ENCODE measurements around the gene SETD2. TPM values are rescaled to one million over a fixed set of nuclear protein-coding genes. Genes with fewer than 3 reads are reported as not detected.

Gene SETD2
- total and polyA plus RNA-seq, 2 of the 8 experiments (the other 6 are each of a cell fraction or from before 2014, with no cell fraction given): 15.7 to 46.3 TPM

DNA sequence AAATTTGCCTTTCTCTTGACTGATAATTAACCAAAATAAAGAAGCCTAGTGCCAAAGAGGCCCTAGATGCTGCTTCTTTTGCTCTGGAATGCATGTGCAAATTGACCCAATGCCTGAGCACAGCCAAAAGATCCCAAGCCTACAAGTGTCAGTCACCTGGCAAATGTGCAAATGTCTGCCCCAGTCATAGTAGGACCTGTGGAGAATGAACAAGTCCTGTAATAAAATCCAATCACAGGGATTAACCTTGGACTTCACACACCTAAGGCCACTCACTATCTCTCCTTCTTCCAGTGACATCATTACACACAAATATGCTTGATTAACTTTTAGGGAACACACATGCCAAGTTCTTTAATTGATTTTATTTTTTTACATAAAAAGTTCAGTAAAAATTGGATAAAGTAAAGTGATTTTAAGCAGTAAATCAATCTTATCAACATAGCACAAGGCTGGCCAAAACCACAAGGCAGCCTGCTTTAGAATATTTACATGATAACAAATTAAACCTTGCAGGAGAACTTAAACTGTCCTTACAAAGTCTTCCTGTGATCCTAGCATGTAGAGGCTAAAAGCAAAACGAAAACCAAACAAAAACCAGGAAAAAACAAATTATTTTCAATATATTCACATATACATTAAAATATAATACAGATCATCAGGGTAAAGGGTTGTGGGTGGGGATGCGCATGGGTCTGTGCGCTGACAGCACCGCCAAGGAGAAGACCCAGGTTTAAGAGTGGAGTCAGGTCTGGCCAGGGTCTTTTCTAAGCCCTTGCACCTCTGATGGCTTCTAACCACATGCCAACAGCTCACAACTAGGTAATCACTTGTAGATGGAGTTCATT lies 147.6 kb downstream of the SETD2 start:
- no peak overlapping the region for H4K91ac ChIP-seq (replicated peaks; ENCODE audit: insufficient read length, low read length)
- 96% methylated on average over 4 of the region's 4 CpGs; no CpG with 5 or more reads in 1 of the 2 experiments for WGBS, 2 experiments (ENCODE audit: extremely low coverage in 1 of 2, insufficient coverage in 1 of 2, insufficient read length in 1 of 2, insufficient replicate concordance in 2 of 2, low coverage in 1 of 2, low lambda C conversion rate in 2 of 2, missing lambda C conversion rate in 1 of 2)
- H3K18ac ChIP-seq (ENCODE audit: extremely low read depth, low read length): no peak overlapping the region
- H3K36me3 ChIP-seq (ENCODE audit: control insufficient read depth in 2 of 4, insufficient read depth in 4 of 4, low read length in 3 of 4): peaks cover 0 to 26% (median 16%) of the 10 kb centered on the region in 4 experiments; a peak in 5 of 8 replicates
- CTCF ChIA-PET (ENCODE audit: partially characterized antibody): interaction anchor here (2.2 kb wide), 1 partner anchor 14 kb away, joined by 8 read pairs; no protein-coding TSS in a partner anchor
- no peak overlapping the region for H2AFZ ChIP-seq (ENCODE audit: low read length)
- no peak overlapping the region for H3K14ac ChIP-seq (ENCODE audit: insufficient read length)
- no peaks in the 10 kb centered on the region for H3K79me1 ChIP-seq (ENCODE audit: low read depth, low read length)
- H3K23ac ChIP-seq (ENCODE audit: insufficient read length): no peak overlapping the region
- no peak overlapping the region for H3K4me3 ChIP-seq (ENCODE audit: extremely low read depth in 1 of 4, insufficient read depth in 2 of 4, low read depth in 3 of 4, low read length in 4 of 4)
- H2BK20ac ChIP-seq (ENCODE audit: low read length): no peak overlapping the region
- H4K20me1 ChIP-seq (replicated peaks in 1 of 2; ENCODE audit: control insufficient read depth in 1 of 2, insufficient read depth in 2 of 2, low read length in 2 of 2): no peaks in the 10 kb centered on the region
- no peaks in the 10 kb centered on the region for H3K27me3 ChIP-seq (replicated peaks in 1 of 4; ENCODE audit: control insufficient read depth in 3 of 4, extremely low read depth in 1 of 4, insufficient read depth in 3 of 4, low read length in 3 of 4)
- no peak overlapping the region for H3K4me2 ChIP-seq (ENCODE audit: insufficient read depth in 1 of 2, low read depth in 2 of 2, low read length in 2 of 2)
- H2BK15ac ChIP-seq (ENCODE audit: low read length): no peak overlapping the region
- peaks cover 0 to 2% (median 0%) of the 10 kb centered on the region in 4 experiments; a peak in 2 of 7 replicates for H3K4me1 ChIP-seq (replicated peaks in 1 of 4; ENCODE audit: control insufficient read depth in 3 of 4, insufficient read depth in 4 of 4, low read length in 3 of 4)
- H2AK5ac ChIP-seq (ENCODE audit: low read depth, low read length): no peak overlapping the region
- no peak overlapping the region for H4K8ac ChIP-seq (ENCODE audit: extremely low read depth, insufficient read depth, low read length)
- no peak overlapping the region for H2BK5ac ChIP-seq (ENCODE audit: low read depth, low read length)
- H2BK120ac ChIP-seq (replicated peaks; ENCODE audit: low read depth, low read length): no peak overlapping the region
- H3K9me3 ChIP-seq (ENCODE audit: insufficient read depth in 2 of 2, low read depth in 1 of 2, low read length in 1 of 2): no peaks in the 10 kb centered on the region
- H3K4ac ChIP-seq (replicated peaks; ENCODE audit: insufficient read length, low read depth, low read length): no peak overlapping the region
- FAIRE-seq (no peak), DNase-seq (ENCODE audit: low read depth in 1 of 2, low spot score in 2 of 2) (no peak)
- H3K56ac ChIP-seq (replicated peaks; ENCODE audit: insufficient read length, low read depth, low read length): no peak overlapping the region
- H3K27ac ChIP-seq (ENCODE audit: low read depth, low read length): no peak overlapping the region
- H3K9ac ChIP-seq (replicated peaks in 1 of 4; ENCODE audit: extremely low read depth in 1 of 4, low read depth in 3 of 4, low read length in 3 of 4): no peak overlapping the region
- POLR2A ChIA-PET (ENCODE audit: partially characterized antibody): interaction anchor here (1.0 to 1.2 kb wide), 2 partner anchors 40 to 354 kb away, joined by 3 to 5 read pairs; partner anchors contain the start of gene CCDC12
- no peak overlapping the region for H2BK12ac ChIP-seq (ENCODE audit: low read depth, low read length)
- H3K79me2 ChIP-seq (ENCODE audit: control insufficient read depth in 1 of 2, insufficient read depth in 2 of 2, low read length in 2 of 2): no peaks in the 10 kb centered on the region
- no peaks in the 10 kb centered on the region for H3K23me2 ChIP-seq (ENCODE audit: low read depth, low read length)
- no peak overlapping the region for H4K5ac ChIP-seq (ENCODE audit: insufficient read length, low read depth, low read length)
- no peak for TF ChIP-seq GABPA (IDR thresholded peaks at IDR 0.05; ENCODE audit: borderline replicate concordance, insufficient read depth, low read length)
- no peak for TF ChIP-seq HDAC6 (IDR thresholded peaks at IDR 0.05; ENCODE audit: low read depth, low read length)
- TF ChIP-seq CHD2 (IDR thresholded peaks at IDR 0.05; ENCODE audit: low read length): no peak
- TF ChIP-seq ATF3 (IDR thresholded peaks at IDR 0.05; ENCODE audit: insufficient read depth, low read depth, low read length): no peak
- no peak for TF ChIP-seq NRF1 (IDR thresholded peaks at IDR 0.05; ENCODE audit: low read depth, low read length)
- TF ChIP-seq, protein P1, sequence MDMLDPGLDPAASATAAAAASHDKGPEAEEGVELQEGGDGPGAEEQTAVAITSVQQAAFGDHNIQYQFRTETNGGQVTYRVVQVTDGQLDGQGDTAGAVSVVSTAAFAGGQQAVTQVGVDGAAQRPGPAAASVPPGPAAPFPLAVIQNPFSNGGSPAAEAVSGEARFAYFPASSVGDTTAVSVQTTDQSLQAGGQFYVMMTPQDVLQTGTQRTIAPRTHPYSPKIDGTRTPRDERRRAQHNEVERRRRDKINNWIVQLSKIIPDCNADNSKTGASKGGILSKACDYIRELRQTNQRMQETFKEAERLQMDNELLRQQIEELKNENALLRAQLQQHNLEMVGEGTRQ (IDR thresholded peaks at IDR 0.05; ENCODE audit: low read length): no peak
- no peak for TF ChIP-seq GTF2F1 (IDR thresholded peaks at IDR 0.05; ENCODE audit: borderline replicate concordance, low read depth, low read length)
- no peak for TF ChIP-seq SIN3A (conservative IDR thresholded peaks at IDR 0.05 in 1 of 2, IDR thresholded peaks at IDR 0.05 in 1 of 2; ENCODE audit: low read depth in 1 of 2, low read length in 2 of 2)
- no peak for TF ChIP-seq CREB1 (IDR thresholded peaks at IDR 0.05)
- no peak for TF ChIP-seq SUZ12 (IDR thresholded peaks at IDR 0.05; ENCODE audit: low read length)

Measured in H1 (cell line).